IPS-18a (cell line): Measurements from ENCODE around the gene AMPD3.

ENCODE experiments used
- H3K27ac ChIP-seq: one replicate; pipeline ENCODE4 v1.5.1; 2013; ENCODE audit warnings: low read length
- H3K27me3 ChIP-seq: one replicate; pipeline ENCODE4 v1.6.1; 2013; ENCODE audit warnings: mild to moderate bottlenecking, low read length; ENCODE audit not compliant: control insufficient read depth, insufficient read depth
- H3K36me3 ChIP-seq: one replicate; pipeline ENCODE4 v1.6.1; 2013; ENCODE audit warnings: low read depth, low read length; ENCODE audit not compliant: control insufficient read depth
- H3K4me1 ChIP-seq: one replicate; pipeline ENCODE4 v1.6.1; 2013; ENCODE audit warnings: low read depth, low read length; ENCODE audit not compliant: control insufficient read depth
- H3K4me3 ChIP-seq: one replicate; pipeline ENCODE4 v1.5.1; 2013; ENCODE audit warnings: low read length
- H3K9ac ChIP-seq: one replicate; pipeline ENCODE4 v1.6.1; 2013; ENCODE audit warnings: mild to moderate bottlenecking, low read length, moderate library complexity
- H3K9me3 ChIP-seq: one replicate; pipeline ENCODE4 v1.6.1; 2013; ENCODE audit warnings: low read depth, low read length; ENCODE audit not compliant: control insufficient read depth

AMPD3 gene

DNA sequence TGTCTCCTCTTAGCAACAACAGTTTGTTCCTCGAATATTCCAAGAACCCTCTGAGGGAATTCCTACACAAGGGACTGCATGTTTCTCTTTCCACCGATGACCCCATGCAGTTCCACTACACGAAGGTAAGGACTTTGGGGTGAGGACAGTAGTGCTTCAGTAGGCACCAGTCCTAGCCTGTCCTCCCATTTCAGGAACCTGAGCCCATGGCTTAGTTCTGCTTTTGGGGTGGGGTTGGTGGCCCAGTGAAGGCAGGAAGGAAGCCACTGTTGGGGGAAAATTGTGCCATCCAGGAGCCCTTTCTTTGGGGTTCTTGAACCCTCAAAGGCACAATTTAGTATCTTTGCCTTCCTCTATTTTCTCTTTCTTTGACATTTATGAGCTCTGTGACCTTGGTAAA is 47.7 kb downstream of the AMPD3 start:
- Histone ChIP-seq H3K9me3 (no peaks in the 10 kb centered on the region), H3K27ac (no peak overlapping the region), H3K4me3 (no peak overlapping the region), H3K9ac (no peak overlapping the region), H3K27me3 (no peaks in the 10 kb centered on the region), H3K36me3 (no peaks in the 10 kb centered on the region), H3K4me1 (peaks cover 8% of the 10 kb centered on the region)

DNA sequence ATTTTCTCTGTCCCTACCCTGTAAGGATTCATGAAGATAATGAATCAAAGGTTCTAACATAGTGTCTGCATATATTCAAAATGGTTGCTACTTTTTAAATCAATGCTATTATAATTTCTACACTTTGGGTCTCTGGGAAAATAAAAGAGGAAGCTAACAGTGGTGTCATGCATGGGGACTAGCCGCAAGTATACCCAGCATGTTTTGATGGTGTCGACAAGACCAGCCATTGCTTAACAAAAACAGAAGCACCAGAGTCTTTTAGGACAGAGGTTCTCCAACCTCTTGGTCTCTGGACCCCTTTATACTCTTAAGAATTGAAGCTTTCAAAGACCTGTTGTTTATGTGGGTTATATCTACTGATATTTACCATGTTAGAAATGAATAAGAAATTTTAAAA is 48.2 kb downstream of the AMPD3 start:
- no peak overlapping the region for H3K9ac ChIP-seq

DNA sequence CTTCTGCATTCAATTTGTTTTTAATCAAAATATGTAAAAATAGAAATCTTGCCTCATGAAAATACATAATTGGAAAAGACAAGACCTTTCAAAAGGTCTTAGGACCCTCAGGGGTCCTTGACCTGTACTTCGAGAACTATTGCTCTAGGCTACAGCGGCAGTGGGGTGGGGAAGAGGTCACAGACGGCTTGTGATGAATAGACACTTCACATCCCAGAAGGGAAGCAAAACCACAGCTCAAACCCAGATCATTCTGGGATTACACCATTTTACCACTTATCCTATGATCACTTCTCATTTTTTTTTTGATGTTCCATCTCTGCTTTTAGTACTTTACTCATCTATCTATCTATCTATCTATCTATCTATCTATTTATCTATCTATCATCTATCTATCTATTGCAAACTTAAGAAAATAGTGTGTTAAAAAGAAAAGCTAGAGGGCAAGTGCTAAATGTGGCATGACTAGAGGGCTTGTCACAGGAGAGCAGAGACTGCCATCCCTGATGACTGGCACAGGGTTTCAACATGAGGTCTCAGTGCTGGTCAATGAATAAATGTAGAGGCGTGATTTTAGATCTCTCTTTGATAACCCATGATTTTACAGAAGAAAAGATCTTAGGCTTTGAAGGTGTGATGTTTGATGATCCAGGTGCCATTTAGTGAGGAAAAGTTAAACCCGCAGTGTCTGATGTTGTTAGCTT is 48.9 kb downstream of the AMPD3 start:
- peaks cover 8% of the 10 kb centered on the region for H3K4me1 ChIP-seq
- no peak overlapping the region for H3K4me3 ChIP-seq
- H3K27ac ChIP-seq = no peak overlapping the region
- no peak overlapping the region for H3K9ac ChIP-seq
- H3K36me3 ChIP-seq = no peaks in the 10 kb centered on the region
- H3K9me3 ChIP-seq = no peaks in the 10 kb centered on the region
- H3K27me3 ChIP-seq = no peaks in the 10 kb centered on the region

More for the DNA sequence above, 48.2 kb downstream of the AMPD3 start:
- no peak overlapping the region for H3K27ac ChIP-seq
- no peak overlapping the region for H3K4me3 ChIP-seq
- H3K36me3 ChIP-seq = no peaks in the 10 kb centered on the region
- H3K4me1 ChIP-seq = peaks cover 8% of the 10 kb centered on the region
- no peaks in the 10 kb centered on the region for H3K27me3 ChIP-seq
- H3K9me3 ChIP-seq = no peaks in the 10 kb centered on the region

DNA sequence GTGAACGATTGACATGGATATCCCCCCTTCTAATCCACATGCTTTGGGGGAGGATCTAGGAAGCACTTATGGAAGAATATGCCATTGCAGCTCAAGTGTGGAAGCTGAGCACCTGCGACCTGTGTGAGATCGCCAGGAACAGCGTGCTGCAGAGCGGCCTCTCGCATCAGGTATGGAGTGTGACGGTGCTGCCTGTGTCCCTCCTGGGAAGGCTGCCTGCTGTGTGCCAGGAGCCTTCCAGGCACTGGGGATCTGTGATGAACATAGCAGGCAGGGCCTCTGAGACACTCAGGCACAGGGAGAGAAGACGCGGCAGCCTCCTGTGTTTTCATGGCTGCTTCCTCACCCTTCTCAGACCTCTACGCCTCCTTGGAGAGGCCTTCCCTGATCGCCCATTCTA is 49.4 kb downstream of the AMPD3 start:
- H3K9me3 ChIP-seq = no peaks in the 10 kb centered on the region
- H3K9ac ChIP-seq = no peak overlapping the region
- peaks cover 8% of the 10 kb centered on the region for H3K4me1 ChIP-seq
- H3K36me3 ChIP-seq = no peaks in the 10 kb centered on the region
- H3K27ac ChIP-seq = no peak overlapping the region
- no peaks in the 10 kb centered on the region for H3K27me3 ChIP-seq
- H3K4me3 ChIP-seq = no peak overlapping the region

DNA sequence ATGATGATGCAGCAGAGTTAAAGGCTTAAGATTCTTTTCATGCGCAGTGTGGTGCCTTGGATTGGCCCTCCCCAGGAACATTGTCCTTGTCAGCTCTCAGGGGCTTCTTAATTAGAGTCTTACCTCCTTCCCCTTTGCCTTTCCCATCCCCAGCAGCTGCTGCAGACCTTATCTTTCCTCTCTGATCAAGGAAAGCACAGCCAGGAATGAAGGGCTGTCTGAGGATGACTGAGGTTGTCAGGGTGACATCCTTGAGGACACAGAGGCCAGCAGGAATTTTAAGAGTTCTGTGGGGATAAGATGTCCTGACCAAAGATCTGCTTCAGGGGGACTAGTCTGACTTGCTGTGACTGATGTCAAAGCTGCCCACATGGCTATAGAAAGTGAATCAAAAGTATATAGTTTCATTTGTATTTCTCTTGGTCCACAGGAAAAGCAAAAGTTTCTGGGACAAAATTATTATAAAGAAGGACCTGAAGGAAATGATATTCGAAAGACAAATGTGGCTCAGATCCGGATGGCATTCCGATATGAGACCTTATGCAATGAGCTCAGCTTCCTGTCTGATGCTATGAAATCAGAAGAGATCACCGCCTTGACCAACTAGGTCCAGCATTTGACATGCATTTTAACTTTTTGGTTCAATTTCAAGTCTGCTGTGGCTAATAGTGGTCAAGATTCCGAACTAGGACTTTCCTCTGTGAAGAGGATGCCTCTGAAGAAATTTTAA is 50.4 kb downstream of the AMPD3 start:
- Histone ChIP-seq H3K4me3 (no peak overlapping the region), H3K4me1 (peaks cover 6% of the 10 kb centered on the region), H3K9me3 (no peaks in the 10 kb centered on the region), H3K27me3 (no peaks in the 10 kb centered on the region), H3K36me3 (no peaks in the 10 kb centered on the region), H3K9ac (no peak overlapping the region), H3K27ac (no peak overlapping the region)

DNA sequence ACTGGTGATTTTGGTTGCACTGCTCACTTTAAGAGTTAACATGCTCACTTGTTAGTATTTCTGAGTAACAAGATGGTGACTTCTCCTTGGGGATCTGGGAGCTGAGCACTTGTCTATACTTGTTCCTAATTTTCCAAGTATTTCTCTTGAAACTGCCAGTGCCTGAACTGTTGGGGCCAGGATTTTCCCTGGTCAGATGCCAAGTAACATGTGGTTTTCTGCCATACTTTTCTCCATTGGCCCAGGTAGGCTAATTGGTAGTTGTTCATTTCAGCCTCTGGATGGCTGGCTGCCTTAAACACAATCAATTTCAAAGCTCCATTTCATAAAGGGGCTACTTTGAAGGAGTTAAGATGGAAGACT is 50.9 kb downstream of the AMPD3 start:
- peaks cover 4% of the 10 kb centered on the region for H3K4me1 ChIP-seq
- no peaks in the 10 kb centered on the region for H3K27me3 ChIP-seq
- no peak overlapping the region for H3K4me3 ChIP-seq
- H3K27ac ChIP-seq = no peak overlapping the region
- H3K9me3 ChIP-seq = no peaks in the 10 kb centered on the region
- no peak overlapping the region for H3K9ac ChIP-seq
- H3K36me3 ChIP-seq = no peaks in the 10 kb centered on the region

DNA sequence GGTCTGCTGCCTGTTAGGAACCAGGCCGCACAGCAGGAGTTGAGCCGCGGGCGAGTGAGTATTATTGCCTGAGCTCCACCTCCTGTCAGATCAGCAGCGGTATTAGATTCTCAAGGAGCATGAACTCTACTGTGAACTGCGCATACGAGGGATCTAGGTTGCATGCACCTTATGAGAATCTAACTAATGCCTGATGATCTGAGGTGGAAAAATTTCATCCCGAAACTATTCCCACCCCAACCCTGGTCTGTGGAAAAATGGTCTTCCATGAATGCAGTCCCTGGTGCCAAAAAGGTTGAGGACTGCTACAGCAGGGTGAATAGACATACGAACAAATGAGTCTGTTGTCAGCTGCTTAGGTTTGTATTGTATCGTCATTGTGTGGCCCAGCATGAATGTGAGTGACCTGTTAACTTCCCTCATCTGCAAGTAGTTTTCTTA is 56.1 kb downstream of the AMPD3 start:
- Histone ChIP-seq H3K27ac (no peak overlapping the region), H3K36me3 (no peaks in the 10 kb centered on the region), H3K9me3 (no peaks in the 10 kb centered on the region), H3K27me3 (no peaks in the 10 kb centered on the region), H3K4me3 (peak overlapping the region; percentile 41), H3K9ac (no peak overlapping the region), H3K4me1 (peaks cover 5% of the 10 kb centered on the region)

DNA sequence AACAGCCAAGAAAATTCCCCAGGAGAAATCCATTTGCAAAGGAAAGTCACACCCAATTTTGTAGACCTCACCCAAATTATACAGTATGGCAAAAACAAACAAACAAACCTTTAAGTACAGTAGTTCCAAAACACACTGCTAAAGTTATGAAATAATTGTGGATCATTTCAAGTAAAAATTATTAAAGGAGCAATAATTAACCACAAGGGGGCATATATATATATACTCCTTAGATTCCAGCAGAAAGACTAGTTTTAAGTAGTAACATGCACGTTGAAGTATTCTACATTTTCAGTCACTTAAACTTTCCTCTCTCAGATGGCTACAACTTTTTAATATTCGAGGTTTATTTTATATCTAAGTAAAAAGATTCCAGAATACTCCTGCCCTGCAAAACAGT is 59.1 kb downstream of the AMPD3 start:
- Histone ChIP-seq H3K27me3 (no peaks in the 10 kb centered on the region), H3K36me3 (peaks cover under 1% of the 10 kb centered on the region), H3K9ac (no peak overlapping the region), H3K4me3 (no peak overlapping the region), H3K27ac (no peak overlapping the region), H3K4me1 (peaks cover 5% of the 10 kb centered on the region), H3K9me3 (no peaks in the 10 kb centered on the region)

DNA sequence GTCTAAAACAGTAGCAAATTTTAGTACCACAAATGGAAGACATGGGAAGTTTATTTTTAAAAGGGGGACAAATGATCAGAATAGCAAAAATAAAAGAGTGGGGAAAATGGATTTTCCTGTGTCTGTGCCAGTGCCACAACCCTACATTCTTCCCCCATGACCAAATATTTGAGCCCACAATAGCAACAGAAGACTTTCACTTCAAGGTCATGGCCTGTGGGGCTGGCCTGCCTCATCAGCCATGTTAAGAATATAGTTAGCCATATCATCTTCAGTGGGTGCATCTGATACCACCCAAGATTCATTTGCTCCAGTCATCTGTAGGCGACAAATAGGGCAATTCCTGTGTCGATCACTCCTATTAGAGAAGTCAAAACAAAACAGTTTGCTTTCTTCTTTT is 59.6 kb downstream of the AMPD3 start:
- Histone ChIP-seq H3K9ac (no peak overlapping the region), H3K27me3 (no peaks in the 10 kb centered on the region), H3K36me3 (peaks cover 5% of the 10 kb centered on the region), H3K4me1 (peaks cover 5% of the 10 kb centered on the region), H3K27ac (no peak overlapping the region), H3K9me3 (no peaks in the 10 kb centered on the region), H3K4me3 (no peak overlapping the region)

DNA sequence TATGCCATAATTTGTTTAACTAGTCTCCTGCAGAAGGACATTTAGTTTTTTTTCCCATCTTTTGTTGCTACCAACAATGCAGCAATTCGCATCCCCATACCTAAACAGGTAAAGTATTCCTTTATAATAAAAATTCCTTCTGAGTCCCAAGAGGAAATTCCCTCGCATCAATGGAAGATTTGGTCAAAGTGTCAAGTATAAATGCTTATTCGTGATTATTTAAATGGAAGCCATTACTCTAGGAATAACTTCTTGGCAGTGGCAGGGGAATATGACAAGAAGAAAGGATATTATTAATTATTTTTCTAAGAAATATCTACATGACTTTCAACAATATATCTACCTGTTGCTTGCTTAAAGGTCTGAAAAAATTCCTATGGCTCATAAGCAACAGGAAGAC is 60.4 kb downstream of the AMPD3 start:
- Histone ChIP-seq H3K9me3 (no peaks in the 10 kb centered on the region), H3K27me3 (no peaks in the 10 kb centered on the region), H3K27ac (no peak overlapping the region), H3K9ac (no peak overlapping the region), H3K36me3 (peaks cover 6% of the 10 kb centered on the region), H3K4me1 (peaks cover 5% of the 10 kb centered on the region), H3K4me3 (no peak overlapping the region)

DNA sequence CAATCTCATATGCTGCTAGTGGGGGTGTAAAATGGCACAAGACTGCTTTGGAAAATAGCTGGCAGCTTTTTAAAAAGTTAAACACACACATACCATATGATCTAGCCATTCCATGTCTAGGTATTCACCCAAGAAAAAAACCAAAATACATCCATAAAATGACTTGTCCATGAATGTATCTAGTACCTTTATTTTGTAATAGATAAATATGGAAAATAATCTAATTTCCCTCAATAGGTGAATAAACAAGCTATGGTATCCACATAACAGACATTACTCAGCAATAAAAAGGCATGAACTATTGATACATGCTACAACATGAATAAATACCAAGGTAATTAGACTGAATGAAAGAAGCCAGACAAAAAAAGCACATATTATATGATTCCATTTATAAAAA is 63.1 kb downstream of the AMPD3 start:
- Histone ChIP-seq H3K4me1 (no peaks in the 10 kb centered on the region), H3K27ac (no peak overlapping the region), H3K27me3 (no peaks in the 10 kb centered on the region), H3K36me3 (peaks cover 22% of the 10 kb centered on the region), H3K4me3 (no peak overlapping the region), H3K9ac (no peak overlapping the region), H3K9me3 (no peaks in the 10 kb centered on the region)

DNA sequence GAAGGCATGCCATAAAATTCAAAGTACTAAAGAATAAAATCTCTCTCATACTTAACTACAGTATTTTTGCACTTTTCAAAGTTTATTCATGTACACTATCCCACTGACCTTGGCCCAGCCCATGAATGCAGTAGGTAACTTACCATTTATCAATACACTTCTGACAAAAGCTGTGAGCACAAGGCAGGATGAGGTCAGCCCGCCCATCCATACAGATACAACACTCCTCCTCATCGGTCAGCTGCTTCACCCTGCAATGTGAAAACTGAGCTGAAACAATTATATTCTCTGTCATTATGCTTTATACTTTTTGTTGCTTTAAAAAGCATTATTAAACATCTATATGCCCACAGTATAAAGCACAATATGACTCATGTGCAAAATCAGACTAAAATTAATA is 63.8 kb downstream of the AMPD3 start:
- Histone ChIP-seq H3K4me1 (no peaks in the 10 kb centered on the region), H3K9me3 (no peaks in the 10 kb centered on the region), H3K9ac (no peak overlapping the region), H3K27ac (no peak overlapping the region), H3K36me3 (peaks cover 25% of the 10 kb centered on the region), H3K4me3 (no peak overlapping the region), H3K27me3 (no peaks in the 10 kb centered on the region)
